Endothelial cell of umbilical vein (primary cell): Measurements from ENCODE around the gene SAAL1.

ENCODE experiments used
- FOS ChIP-seq: IDR thresholded peaks from 2 replicates; pipeline ENCODE4 v1.6.1; 2011; ENCODE audit warnings: mild to moderate bottlenecking, low read length, moderate library complexity, borderline replicate concordance; ENCODE audit not compliant: insufficient read depth
- MYC ChIP-seq: IDR thresholded peaks from one replicate; pipeline ENCODE4 v1.6.1; 2011; ENCODE audit warnings: mild to moderate bottlenecking, low read depth, low read length
- POLR2AphosphoS5 ChIP-seq: IDR thresholded peaks from 2 replicates; pipeline ENCODE4 v1.6.1; 2012; ENCODE audit warnings: low read depth, mild to moderate bottlenecking, control low read depth, low read length, moderate library complexity; ENCODE audit not compliant: insufficient read depth
- TF ChIP-seq, protein P1 (sequence below), 2 donors: IDR thresholded peaks; 1 replicate in 1 of 2; 2 replicates in 1 of 2; pipeline ENCODE4 v1.5.1; 2011; ENCODE audit warnings: low read length in 2 of 2, mild to moderate bottlenecking in 2 of 2, moderate library complexity in 2 of 2, control low read depth in 1 of 2, inconsistent platforms in 1 of 2, low read depth in 1 of 2; ENCODE audit not compliant: insufficient read depth in 1 of 2; ENCODE audit errors: extremely low read depth in 1 of 2

DNA sequence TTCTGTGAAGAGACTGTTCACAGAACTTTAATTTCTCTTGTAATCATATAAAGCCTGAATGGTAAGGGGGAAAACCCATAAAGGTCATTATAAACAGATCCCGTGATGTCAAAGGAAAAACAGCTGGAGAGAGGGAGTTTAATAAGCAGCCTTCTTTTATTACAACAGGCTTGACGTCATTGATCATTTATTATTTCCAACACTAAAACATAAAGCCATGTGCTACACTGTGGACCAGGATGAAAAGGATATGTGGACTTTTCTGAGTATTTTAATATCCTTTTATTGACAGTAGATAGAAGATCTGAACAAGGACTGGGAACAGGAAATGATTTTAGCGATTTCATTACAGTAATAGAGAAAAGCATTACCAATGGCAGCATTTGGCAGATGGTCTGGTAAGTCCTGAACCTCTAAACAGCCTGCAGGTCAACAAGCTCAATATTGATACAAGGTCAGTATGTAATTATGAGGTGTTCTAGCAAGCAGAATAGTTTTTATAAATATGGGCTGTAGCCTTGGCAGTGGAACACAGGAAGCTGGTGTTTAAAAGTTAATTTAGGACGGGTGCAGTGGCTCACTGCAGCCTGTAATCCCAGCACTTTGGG is 34.7 kb downstream of the SAAL1 start:
- TF ChIP-seq FOS (no peak), POLR2AphosphoS5 (no peak), MYC (no peak)
- TF ChIP-seq, protein P1, sequence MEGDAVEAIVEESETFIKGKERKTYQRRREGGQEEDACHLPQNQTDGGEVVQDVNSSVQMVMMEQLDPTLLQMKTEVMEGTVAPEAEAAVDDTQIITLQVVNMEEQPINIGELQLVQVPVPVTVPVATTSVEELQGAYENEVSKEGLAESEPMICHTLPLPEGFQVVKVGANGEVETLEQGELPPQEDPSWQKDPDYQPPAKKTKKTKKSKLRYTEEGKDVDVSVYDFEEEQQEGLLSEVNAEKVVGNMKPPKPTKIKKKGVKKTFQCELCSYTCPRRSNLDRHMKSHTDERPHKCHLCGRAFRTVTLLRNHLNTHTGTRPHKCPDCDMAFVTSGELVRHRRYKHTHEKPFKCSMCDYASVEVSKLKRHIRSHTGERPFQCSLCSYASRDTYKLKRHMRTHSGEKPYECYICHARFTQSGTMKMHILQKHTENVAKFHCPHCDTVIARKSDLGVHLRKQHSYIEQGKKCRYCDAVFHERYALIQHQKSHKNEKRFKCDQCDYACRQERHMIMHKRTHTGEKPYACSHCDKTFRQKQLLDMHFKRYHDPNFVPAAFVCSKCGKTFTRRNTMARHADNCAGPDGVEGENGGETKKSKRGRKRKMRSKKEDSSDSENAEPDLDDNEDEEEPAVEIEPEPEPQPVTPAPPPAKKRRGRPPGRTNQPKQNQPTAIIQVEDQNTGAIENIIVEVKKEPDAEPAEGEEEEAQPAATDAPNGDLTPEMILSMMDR (IDR thresholded peaks at IDR 0.05; ENCODE audit: extremely low read depth in 1 of 2, insufficient read depth in 1 of 2, low read depth in 1 of 2, low read length in 2 of 2): no peak
